Jurkat, Clone E6-1 (cell line): ENCODE measurements around the gene DHX30.

Experiments used
- DNase-seq: peaks from one replicate; pipeline ENCODE4 v3.0.0-alpha.2; 2011; ENCODE audit warnings: low read depth, low spot score
- H3K4me3 ChIP-seq: 2 replicates; pipeline ENCODE4 v1.5.1; 2011; ENCODE audit warnings: mild to moderate bottlenecking, low read length, control low read depth, moderate library complexity

The DHX30 gene

GRCh38 chr3:47850564-47851410, 47.8 kb downstream of the DHX30 start:
- H3K4me3 ChIP-seq: no peak overlapping the region
- DNase-seq: no peak

- DNase-seq: no peak
- no peak overlapping the region for H3K4me3 ChIP-seq
These were observed 49.1 kb downstream of the DHX30 start for GRCh38 chr3:47851888-47852603.

GRCh38 chr3:47852604-47853602, 50.0 kb downstream of the DHX30 start:
- H3K4me3 ChIP-seq: no peak overlapping the region
- no peak for DNase-seq

- H3K4me3 ChIP-seq: no peak overlapping the region
- no peak for DNase-seq
These were observed 51.3 kb downstream of the DHX30 start for GRCh38 chr3:47854267-47854666.

GRCh38 chr3:47854720-47855455, 52.0 kb downstream of the DHX30 start:
- no peak for DNase-seq
- no peak overlapping the region for H3K4me3 ChIP-seq

GRCh38 chr3:47855461-47856383, 52.8 kb downstream of the DHX30 start:
- H3K4me3 ChIP-seq: no peak overlapping the region
- DNase-seq: no peak

GRCh38 chr3:47856669-47857068, 53.7 kb downstream of the DHX30 start:
- DNase-seq: no peak
- H3K4me3 ChIP-seq: no peak overlapping the region

GRCh38 chr3:47857151-47857550, 54.2 kb downstream of the DHX30 start:
- H3K4me3 ChIP-seq: no peak overlapping the region
- DNase-seq: no peak

GRCh38 chr3:47859956-47860605, 57.1 kb downstream of the DHX30 start:
- no peak overlapping the region for H3K4me3 ChIP-seq
- DNase-seq: peak; percentile 69

- DNase-seq: no peak
- no peak overlapping the region for H3K4me3 ChIP-seq
These were observed 60.6 kb downstream of the DHX30 start for GRCh38 chr3:47863391-47864128.

- DNase-seq: no peak
- H3K4me3 ChIP-seq: no peak overlapping the region
These were observed 62.3 kb downstream of the DHX30 start for GRCh38 chr3:47865192-47865591.

GRCh38 chr3:47867451-47868044, 64.6 kb downstream of the DHX30 start:
- no peak overlapping the region for H3K4me3 ChIP-seq
- no peak for DNase-seq

- no peak for DNase-seq
- no peak overlapping the region for H3K4me3 ChIP-seq
These were observed 65.4 kb downstream of the DHX30 start for GRCh38 chr3:47868306-47868705.

- no peak for DNase-seq
- H3K4me3 ChIP-seq: no peak overlapping the region
These were observed 67.2 kb downstream of the DHX30 start for GRCh38 chr3:47870156-47870555.

- H3K4me3 ChIP-seq: no peak overlapping the region
- no peak for DNase-seq
These were observed 67.8 kb downstream of the DHX30 start for GRCh38 chr3:47870702-47871260.

- no peak overlapping the region for H3K4me3 ChIP-seq
- no peak for DNase-seq
These were observed 68.5 kb downstream of the DHX30 start for GRCh38 chr3:47871389-47871788.
